ENCODE measurements around the gene MEX3A.

MEX3A gene

DNA sequence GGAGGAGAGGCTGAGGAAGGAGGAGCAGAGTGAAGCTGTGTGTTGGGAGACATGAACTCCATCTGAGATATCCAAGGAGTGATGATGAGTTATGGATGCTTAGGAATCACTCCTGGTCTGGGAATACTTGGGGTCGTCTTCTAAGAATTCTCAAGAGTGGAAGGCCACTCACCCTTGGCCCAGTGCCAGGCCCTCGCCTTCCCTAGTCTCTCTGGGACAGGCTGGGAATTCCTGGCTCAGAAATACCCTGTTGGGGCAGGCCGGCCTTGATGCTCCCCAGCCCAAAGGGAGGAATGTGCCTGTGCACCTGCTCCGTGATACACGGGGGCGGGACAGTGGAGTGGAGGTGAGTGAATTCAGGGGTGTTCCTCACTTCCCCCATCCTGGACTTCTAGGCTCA lies 19.6 kb upstream of the MEX3A start:
- TF ChIP-seq TEAD4 (IDR thresholded peaks at IDR 0.05) (no peak), RAD21 (IDR thresholded peaks at IDR 0.05; ENCODE audit: low read depth) (no peak), CREB1 (IDR thresholded peaks at IDR 0.05; ENCODE audit: low read depth) (no peak), EGR1 (IDR thresholded peaks at IDR 0.05) (no peak), CEBPB (IDR thresholded peaks at IDR 0.05) (no peak), NFIC (IDR thresholded peaks at IDR 0.05) (peak; percentile 76)
- TF ChIP-seq, protein P1, sequence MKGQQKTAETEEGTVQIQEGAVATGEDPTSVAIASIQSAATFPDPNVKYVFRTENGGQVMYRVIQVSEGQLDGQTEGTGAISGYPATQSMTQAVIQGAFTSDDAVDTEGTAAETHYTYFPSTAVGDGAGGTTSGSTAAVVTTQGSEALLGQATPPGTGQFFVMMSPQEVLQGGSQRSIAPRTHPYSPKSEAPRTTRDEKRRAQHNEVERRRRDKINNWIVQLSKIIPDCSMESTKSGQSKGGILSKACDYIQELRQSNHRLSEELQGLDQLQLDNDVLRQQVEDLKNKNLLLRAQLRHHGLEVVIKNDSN (IDR thresholded peaks at IDR 0.05) = no peak
- TF ChIP-seq, protein P2, sequence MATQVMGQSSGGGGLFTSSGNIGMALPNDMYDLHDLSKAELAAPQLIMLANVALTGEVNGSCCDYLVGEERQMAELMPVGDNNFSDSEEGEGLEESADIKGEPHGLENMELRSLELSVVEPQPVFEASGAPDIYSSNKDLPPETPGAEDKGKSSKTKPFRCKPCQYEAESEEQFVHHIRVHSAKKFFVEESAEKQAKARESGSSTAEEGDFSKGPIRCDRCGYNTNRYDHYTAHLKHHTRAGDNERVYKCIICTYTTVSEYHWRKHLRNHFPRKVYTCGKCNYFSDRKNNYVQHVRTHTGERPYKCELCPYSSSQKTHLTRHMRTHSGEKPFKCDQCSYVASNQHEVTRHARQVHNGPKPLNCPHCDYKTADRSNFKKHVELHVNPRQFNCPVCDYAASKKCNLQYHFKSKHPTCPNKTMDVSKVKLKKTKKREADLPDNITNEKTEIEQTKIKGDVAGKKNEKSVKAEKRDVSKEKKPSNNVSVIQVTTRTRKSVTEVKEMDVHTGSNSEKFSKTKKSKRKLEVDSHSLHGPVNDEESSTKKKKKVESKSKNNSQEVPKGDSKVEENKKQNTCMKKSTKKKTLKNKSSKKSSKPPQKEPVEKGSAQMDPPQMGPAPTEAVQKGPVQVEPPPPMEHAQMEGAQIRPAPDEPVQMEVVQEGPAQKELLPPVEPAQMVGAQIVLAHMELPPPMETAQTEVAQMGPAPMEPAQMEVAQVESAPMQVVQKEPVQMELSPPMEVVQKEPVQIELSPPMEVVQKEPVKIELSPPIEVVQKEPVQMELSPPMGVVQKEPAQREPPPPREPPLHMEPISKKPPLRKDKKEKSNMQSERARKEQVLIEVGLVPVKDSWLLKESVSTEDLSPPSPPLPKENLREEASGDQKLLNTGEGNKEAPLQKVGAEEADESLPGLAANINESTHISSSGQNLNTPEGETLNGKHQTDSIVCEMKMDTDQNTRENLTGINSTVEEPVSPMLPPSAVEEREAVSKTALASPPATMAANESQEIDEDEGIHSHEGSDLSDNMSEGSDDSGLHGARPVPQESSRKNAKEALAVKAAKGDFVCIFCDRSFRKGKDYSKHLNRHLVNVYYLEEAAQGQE (IDR thresholded peaks at IDR 0.05; ENCODE audit: low read depth) = no peak

DNA sequence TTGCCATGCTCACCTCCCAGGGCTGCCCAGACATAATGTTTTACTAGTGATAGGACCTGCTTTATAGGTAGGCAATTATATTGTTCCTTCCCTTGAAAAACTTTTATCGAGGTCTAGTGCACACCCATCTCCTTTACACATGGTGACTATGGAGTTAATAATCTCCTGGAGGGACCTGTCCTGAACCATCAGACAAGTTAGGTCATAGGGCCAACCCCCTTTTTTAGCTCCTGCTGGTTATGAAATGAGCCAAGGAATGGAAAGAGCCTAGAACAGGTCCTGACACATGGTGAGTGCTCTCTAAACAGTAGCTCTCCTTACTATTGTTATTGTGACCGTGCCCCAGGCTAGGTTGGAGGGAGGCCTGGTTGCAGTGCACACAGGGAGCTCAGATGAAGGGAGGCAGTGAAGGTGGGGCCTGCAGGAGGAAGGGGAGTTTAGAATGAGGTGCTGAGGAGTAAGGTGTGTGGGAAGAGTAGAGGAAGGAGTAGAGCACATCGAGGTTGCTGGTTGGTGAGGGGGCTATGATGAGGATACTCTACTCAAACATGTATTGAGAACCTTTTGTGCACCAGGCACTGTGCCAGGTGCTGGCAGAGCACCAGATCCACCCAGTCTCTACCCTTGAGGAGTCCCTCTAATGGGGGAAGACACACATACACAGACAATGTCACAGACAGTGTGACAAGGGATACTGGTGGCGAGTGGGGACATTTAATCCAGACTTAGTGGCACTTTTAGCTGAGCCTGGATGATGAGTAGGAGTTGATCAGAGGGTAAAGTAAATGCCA lies 18.1 kb upstream of the MEX3A start:
- no peak for TF ChIP-seq ZBTB7A (IDR thresholded peaks at IDR 0.05; ENCODE audit: low read depth)
- TF ChIP-seq NFIC (IDR thresholded peaks at IDR 0.05) = peak; percentile 50
- no peak for TF ChIP-seq YY1 (IDR thresholded peaks at IDR 0.05; ENCODE audit: low read depth)
- TF ChIP-seq EGR1 (IDR thresholded peaks at IDR 0.05) = no peak
- peak; percentile 45; the same call in 1 of the 2 replicates for TF ChIP-seq TCF12 (IDR thresholded peaks at IDR 0.05; ENCODE audit: low read depth)
- TF ChIP-seq, protein P2 (IDR thresholded peaks at IDR 0.05; ENCODE audit: low read depth) = no peak

DNA sequence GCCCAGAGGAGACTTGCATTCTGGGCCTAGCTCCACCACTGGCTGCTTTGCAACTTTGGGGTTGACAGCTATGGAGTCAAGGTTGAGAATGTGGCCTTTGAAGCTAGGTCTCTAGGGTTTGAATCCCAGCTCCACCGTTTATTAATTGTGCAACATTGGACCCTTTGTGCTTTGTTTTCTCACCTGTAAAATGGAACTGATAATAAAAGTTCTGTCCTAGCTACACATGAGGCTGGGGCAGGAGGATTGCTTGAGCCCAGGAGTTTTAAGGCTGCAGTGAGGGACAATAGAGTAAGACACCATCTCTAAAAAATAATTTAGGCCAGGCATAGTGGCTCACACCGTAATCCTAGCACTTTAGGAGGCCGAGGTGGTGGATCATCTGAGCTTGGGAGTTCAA lies 17.0 kb upstream of the MEX3A start:
- TF ChIP-seq TAF1 (IDR thresholded peaks at IDR 0.05; ENCODE audit: low read depth) (no peak), CEBPB (IDR thresholded peaks at IDR 0.05) (no peak), RAD21 (IDR thresholded peaks at IDR 0.05; ENCODE audit: low read depth) (no peak), NFIC (IDR thresholded peaks at IDR 0.05) (no peak), CREB1 (IDR thresholded peaks at IDR 0.05; ENCODE audit: low read depth) (no peak), EP300 (IDR thresholded peaks at IDR 0.05; ENCODE audit: borderline replicate concordance) (no peak), TEAD4 (IDR thresholded peaks at IDR 0.05) (no peak), ZBTB7A (IDR thresholded peaks at IDR 0.05; ENCODE audit: low read depth) (no peak), YY1 (IDR thresholded peaks at IDR 0.05; ENCODE audit: low read depth) (no peak), TCF12 (IDR thresholded peaks at IDR 0.05; ENCODE audit: low read depth) (no peak), EGR1 (IDR thresholded peaks at IDR 0.05) (no peak), FOXM1 (IDR thresholded peaks at IDR 0.05; ENCODE audit: borderline replicate concordance, low read depth) (no peak)
- TF ChIP-seq, protein P2 (IDR thresholded peaks at IDR 0.05; ENCODE audit: low read depth) = no peak
- TF ChIP-seq, protein P3, sequence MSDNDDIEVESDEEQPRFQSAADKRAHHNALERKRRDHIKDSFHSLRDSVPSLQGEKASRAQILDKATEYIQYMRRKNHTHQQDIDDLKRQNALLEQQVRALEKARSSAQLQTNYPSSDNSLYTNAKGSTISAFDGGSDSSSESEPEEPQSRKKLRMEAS (IDR thresholded peaks at IDR 0.05) = no peak
- TF ChIP-seq, protein P1 (IDR thresholded peaks at IDR 0.05) = no peak

DNA sequence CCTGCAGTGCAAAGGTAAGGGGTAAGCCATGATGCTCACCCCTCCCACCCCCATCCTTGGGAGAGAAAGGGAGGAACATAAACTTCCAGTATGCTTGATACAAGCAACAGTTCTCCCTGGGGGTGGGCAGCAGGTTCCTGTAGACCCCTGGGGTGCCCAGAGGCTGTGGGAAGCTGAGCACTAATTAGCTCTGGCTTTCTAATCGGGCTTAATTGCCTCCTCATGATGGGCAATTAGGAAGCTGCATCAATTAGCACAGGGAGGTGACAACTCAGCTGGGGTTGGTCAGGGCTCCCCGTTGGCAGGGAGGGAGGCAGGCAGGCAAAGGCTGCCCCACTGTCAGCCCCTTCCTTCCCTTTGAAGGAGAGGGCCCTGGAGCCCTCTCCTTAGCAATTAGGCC lies 16.5 kb upstream of the MEX3A start:
- TF ChIP-seq ZBTB7A (IDR thresholded peaks at IDR 0.05; ENCODE audit: low read depth) (no peak), RAD21 (IDR thresholded peaks at IDR 0.05; ENCODE audit: low read depth) (no peak), YY1 (IDR thresholded peaks at IDR 0.05; ENCODE audit: low read depth) (no peak), TAF1 (IDR thresholded peaks at IDR 0.05; ENCODE audit: low read depth) (no peak), CEBPB (IDR thresholded peaks at IDR 0.05) (no peak), EGR1 (IDR thresholded peaks at IDR 0.05) (no peak)
- TF ChIP-seq, protein P2 (IDR thresholded peaks at IDR 0.05; ENCODE audit: low read depth) = no peak

Measured in Ishikawa (cell line).